DMS 273 (cell line): ENCODE results near the gene FAM228A.
"Not testable (repeated sequence)": the region's sequence is repeated elsewhere in the genome, so short reads cannot be mapped to it uniquely, and the experiment has no call there.

Source experiments
- DNase-seq: peaks from one replicate; lab custom pipeline; 2025; ENCODE audit not compliant: unreplicated experiment; lab: John Stamatoyannopoulos, UW

FAM228A gene

DNA sequence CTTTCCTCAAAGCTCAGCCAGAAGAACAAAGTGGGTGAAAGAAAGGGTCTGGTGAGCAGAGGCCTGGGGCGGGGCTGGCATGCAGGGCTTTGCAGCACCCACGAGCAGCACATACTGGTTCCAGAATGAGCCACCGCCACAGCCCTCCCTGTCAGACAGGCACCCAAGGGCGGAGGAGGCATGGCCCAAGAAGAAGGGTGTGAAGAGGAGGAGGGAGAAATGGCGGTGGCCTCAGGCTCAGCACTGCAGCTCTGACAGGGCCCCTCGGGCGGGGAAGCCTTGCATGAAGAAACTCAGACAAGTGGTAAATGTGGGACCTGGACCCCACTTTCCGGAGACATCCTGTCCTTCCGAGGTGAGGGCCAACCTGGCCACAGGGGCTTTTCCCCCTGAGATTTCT, 15.7 kb downstream of the FAM228A start:
- no peak for DNase-seq

DNA sequence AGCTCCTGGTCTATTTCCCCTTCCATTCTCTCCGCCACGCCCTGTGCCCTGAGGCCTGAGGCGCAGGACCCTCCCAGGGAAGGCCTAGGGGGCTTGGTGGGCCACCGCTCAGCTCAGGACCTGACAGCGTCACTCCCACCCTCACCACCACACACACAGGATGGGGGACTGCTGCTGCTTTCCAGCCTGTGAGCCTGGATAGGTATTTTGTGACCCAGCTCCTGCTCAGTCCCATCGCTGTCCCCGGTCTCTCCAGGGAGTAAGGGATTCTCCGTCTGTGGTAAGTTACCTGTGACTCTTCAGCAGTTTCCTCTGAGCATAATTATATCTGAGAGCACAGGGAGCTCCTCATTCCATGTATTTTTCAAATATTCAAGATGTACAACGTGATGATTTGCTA, 16.3 kb downstream of the FAM228A start:
- DNase-seq, result no peak

DNA sequence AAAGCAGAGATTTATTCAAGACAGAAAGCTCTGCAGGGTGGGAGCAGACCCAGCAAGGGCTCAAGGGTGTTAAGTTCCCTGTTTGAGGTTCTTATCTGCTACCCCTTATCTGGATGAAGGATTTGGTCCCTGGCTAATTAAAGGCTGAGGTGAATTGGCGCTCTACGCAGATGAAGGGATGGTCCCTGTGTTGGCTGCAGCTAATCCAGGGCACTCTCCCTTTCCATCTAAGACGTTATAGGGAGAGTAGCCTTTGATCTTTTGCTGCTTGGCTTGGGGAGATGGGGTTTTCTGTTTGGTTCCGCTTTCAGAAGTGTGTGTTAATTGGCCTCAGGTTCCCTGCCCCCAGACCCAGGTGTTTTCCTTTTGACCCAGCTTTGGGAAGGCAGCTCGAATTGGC, 17.0 kb downstream of the FAM228A start:
- DNase-seq, result no peak

DNA sequence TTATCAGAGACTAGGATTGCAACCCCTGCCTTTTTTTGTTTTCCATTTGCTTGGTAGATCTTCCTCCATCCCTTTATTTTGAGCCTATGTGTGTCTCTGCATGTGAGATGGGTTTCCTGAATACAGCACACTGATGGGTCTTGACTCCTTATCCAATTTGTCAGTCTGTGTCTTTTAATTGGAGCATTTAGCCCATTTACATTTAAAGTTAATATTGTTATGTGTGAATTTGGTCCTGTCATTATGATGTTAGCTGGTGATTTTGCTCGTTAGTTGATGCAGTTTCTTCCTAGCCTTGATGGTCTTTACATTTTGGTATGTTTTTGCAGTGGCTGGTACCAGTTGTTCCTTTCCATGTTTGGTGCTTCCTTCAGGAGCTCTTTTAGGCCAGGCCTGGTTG, 22.4 kb downstream of the FAM228A start:
- not testable (repeated sequence) for DNase-seq

DNA sequence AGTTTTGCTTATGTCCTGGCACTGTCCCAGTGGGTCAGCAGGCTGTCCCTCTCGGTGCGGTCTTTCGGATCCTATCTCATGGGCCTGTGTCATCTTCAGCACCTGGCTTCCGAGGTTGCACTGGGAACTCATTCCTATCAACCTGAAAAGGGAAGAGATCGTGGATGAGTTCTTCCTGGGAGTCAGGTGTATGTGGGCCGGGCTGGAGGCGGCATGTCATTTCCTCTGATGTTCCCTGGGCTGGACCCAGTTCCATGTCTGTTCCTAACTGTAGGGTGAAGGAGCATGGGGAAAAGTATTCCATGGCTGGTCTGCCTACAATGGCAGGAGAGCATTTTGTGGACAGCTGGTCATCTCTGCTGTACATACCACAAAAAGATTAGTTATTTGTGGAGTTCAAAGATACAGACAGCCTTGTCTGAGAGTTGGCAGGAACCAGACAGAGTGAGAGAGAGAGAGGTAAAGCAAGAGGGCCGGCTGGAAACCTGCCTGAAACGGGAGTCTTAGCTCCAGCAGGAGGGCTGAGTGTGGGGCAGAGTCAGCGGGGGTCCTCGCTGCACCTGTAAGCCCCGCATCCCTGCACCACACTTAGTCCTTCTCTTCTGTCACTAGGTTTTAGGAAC, 25.2 kb downstream of the FAM228A start:
- no peak for DNase-seq

DNA sequence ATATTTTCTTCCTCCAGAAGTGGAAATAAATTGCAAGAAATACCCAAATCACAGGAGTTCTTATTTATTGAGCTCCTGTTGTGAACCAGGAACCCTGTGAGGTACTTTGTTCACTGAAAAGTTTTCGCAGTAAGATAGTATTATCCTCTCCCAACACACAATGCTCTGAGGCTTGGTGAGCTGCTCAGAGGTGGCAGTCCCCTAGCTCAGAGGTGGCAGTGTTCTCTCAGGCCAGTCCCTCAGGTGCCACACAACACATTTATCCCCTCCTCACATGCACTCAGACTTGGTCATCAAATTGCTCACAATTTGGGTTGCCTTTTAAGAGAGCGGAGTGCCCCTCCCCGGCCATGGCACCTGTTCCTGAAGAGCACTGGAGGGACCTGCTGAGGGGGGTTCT, 25.9 kb downstream of the FAM228A start:
- DNase-seq, result no peak

DNA sequence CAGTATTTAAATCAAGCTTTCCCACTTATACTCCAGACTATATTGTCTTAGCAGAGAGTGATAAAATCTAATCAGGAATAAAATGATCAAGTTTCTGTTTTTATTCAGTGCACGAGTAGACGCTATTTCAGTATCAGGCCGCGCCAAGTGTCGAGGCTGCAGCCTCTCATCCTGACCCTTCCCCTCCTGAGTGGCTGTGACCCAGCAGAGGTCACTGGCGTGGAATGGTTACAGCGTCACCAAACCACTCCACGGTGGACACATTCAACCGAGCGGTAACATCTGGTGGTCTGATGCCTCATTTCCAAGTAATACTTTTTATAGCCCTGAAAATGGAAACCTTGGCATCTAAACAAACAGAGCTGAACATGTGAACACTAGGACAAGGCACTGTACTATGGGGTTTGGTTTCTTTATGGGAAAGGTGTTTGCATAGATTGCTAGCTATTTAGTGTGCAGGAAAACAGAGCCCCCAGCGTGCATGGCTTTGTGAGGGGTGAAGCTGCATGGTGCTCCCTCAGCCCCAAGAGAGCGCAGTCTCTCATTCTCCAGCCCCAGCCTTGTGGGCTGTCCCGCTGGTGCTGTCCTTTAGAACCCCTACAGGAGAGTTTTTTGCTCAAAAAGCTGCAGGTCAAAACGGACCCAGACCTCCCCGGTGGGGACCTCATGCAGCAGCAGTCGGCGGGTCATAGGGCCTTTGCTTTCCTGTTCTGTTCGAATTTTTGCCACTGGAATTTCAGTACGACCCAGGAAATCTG, 28.4 kb downstream of the FAM228A start:
- DNase-seq, result no peak

DNA sequence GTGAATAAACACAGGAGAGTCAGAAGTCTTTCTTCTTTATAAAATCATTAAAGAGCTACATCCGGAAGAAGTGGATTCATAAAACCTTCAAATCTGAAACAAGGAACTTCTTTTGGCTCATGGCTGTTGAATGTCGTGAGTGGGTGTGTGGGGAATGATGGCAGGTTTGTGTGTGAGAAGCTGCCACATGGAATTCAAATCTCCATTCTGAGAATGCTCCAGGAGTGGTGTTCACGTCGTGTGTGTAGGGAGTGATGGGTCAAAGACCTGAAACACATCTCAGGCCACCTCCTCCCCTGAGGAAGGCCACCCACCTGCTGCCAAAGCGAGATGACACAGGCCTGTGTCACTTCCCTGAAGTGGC, 28.9 kb downstream of the FAM228A start:
- DNase-seq, result no peak

DNA sequence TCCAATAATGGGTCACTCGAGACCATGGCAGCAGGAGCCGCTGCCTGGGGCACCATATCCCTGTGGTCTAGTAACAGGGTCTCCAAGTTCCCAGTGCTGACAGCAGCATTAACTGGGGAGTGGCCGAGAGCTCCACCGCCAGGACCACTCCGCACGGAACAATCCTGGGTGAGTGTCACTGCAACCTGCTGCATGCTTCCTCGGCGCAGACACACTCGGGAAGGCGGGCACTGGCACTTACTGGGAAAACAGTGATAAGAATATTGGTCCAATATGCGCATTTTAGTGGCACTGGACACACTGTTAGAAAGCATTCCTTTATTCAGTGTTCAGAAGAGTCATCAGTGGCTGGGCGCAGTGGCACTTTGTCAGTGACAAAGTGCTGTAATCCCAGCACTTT, 29.7 kb downstream of the FAM228A start:
- no peak for DNase-seq

DNA sequence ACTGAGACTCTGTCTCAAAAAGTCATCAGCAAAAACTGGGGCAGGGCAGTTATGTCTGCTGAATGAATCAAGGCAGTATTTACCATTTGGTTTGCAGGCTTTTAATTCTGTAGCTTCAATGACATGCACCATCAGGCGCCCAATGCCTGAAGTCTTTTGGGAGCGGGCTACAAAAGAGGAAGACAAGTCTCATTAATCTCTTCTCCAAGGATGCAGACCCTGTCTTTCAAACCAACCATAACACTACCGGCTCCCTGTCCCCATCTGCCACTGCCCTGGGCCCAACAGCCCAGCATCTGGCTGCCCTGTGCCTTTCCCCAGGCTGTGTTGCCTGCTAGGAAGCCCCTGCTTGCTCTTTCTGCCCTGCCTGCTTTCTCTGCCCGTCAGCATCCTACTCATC, 30.3 kb downstream of the FAM228A start:
- DNase-seq, result no peak

DNA sequence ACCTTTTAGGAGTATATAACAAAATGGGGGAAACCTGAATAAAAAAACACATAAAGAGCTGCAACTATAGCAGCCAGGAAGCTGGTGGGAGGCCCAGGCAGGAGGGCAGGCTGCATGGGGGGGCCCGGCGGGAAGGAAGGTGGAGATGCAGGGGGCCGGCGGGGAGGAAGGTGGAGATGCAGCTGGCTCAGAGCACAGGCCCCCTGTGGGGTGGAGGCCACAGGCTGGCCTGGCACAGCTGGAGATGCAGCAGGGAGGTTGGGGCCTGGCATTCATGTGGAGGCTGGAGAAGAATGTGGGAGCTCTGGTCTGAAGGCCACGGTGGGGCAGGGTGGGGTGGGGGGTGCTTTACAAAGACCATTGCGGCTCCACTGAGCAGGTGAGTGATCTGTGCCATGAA, 31.4 kb downstream of the FAM228A start:
- no peak for DNase-seq

DNA sequence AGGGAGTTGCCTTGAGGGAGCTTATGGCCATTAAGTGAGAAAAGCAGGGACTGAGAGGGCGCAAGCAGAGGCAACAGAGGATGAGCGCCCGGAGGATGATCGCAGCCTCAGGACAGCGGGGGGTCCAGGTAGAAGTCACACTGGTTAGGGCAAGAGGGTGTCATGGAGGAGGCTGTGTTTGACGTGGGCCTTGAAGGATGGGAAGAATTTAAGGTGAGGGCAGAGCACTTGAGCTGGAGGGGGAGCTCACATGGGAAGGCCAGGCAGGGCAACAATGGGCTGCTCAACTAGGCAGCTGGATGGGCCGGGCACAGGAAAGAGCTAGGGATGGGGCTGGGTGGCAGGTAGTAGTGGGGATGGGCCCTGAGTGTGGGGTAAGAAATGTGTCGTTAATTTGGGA, 31.9 kb downstream of the FAM228A start:
- no peak for DNase-seq

DNA sequence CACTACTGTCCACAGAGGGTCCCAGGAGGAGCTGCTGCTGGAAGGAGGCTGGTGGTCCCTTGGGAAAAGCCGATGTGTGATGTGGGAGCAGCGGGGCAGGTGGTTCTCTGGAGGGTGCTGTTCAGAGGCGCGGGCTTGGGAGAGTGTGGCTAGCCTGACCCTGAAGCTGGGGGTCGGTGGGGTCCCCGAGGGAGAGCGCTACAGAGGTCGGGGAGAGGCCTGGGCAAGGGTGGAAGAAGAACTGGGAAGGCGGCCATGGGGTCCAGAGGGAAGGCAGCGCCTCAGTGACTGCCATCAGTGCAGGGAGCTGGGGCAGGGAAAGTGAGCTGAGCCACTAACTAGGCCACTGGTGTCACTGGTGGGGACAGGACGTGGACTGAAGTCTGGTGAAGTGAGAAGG, 32.5 kb downstream of the FAM228A start:
- DNase-seq, result no peak

DNA sequence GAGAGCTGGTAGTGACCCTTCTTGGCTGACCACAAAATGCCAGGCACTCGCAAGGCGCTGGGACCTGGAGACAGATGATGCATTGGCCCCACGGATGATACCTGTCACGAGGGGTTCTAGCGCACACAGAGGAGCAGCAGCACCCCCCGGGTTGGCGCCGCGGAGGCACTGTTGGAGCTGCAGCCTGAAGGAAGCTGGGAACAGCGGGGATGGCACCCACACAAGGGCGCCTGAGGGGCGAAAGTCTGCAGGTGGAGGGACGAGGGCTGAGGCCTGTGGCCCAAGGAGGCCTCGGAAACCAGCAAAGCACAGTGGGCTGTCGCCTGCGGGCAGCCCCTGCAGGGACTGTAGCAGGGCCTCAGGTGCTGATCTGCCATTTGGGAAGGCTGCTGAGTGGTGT, 33.6 kb downstream of the FAM228A start:
- DNase-seq, result no peak

DNA sequence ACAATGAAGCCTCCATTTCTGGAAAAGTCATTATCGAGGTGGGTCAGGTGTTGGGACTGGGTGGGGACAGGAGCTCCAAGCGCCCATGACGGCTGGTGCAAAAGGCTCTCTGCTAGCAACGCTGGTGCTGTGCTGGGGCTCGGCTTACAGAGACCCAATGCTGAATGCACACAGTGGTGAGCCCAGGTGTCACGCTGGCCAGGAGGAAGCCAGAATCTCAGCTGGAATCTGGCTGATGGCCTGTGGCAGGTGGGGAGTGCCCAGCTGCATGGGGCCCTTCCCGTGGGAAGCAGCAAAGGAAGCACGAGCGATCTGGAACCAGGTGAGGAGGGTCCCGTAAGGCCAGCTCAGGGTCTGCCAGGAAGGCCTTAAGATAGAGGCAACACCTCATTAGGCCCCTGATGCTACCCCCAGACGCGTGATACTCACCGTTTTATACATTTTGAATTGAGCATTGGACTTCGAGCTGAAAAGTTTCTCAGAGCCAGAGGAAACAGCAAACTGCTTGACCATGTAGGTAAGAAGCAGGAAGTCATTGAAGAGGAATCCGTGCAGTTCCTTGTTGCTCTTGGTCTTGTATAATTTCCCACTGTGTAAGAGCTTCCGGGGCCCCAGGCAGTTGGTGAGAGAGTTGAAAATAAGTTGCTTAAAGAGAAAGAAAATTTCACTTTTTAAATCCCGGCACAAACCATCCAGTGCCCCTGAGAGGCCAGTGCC, 34.7 kb downstream of the FAM228A start:
- DNase-seq, result no peak

DNA sequence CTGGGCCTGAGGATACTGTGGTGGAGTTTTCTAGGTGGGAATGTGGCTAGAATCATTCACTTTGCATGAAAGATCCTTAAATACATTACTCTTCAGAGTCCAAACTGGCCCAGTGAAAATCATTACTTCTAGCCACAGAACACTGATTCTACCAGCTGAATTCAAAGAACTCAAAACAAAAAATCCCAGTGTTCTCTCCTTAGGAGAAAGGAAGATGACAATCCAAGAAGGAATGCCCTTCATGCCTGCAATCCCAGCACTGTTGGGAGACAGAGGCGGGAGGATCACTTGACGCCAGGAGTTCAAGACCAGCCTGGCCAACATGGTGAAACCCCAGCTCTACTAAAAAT, 35.2 kb downstream of the FAM228A start:
- DNase-seq, result no peak

DNA sequence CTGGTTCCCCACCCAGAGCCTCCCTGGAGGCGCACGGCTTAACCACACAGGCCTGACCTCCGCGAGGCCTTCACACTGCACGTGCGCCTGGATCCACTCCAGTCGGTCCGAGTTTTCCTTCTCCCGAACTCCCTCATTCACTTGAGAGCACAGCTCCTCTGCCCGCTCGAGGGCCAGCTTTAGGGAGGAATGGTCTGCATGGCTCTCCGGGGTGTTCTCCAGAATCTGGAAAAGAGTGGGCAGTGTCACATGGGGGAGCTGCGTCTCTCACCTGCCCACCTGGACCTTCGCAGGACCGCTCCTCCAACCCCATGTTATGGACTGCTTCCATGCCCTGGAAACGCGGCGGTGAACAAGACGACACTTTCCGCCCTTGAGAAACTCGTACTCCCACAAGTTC, 35.9 kb downstream of the FAM228A start:
- DNase-seq, result no peak

DNA sequence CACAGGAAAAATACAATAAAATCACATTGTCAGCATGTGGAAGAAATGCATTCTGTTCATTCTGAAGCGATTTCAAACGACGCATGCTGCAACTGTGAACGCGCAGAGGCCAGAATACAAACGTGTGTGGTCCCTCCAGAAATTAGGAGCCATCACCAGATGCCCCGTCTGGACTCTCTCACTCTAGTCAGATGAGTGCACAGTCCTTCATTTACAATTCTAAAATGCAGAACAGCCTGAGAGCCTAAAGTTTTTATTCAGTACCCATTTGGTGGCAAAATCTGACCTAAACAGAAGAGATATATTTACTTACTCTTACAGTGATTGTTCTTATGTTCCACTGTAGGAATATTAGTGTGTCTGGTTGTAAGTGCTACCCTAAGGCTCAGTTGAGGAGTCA, 36.6 kb downstream of the FAM228A start:
- DNase-seq, result no peak

DNA sequence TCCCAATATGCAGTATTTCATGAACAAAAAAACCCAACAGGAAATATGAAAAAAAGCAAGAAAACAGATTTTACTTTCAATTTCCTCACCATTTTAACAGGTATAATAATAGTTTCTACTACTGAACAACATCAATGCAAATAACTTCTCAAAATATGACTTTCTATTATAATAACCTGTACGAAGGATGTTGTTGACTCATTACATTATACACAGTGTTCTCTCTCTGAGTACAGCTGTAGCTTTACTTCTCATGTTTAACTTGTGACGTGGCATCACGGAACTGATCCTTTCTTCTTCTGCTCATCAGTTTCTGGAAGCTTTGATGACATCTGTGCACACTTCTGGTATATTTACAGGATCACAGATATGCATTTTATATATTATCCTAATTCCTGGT, 40.0 kb downstream of the FAM228A start:
- DNase-seq, result no peak

DNA sequence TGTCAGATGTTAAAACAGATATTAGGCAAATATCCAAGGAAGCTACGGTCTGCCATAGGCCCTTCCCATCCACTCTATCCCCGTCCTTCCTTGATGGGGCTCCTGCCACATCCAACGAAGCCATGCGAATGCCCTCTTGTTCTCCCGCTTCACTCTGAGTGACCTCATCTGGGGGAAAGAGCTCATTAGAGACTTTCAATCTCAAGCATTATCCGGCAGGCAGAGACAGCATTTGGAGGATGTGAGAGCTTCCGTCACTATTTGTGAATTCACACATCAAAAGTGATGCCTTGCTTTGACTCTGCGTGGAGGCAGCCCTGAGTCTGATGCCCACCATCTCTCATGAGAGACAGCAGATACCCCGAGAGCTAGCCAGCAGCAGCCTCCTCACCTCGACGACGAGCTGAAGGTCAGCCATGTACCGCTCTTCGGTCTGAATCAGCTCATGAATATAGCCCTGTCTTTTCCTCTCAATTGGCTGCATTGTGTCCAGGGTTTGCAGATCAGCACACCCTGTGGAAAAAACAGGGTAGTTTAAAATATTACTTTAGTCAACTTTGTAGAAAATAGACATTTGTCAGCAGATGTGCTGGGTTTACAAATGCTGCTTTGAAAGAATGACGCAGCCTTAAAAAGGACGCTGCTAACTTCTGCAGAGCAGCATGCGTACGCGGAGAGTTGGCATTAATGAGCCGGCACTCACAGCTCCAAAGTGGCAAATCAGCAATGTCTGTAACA, 45.9 kb downstream of the FAM228A start:
- DNase-seq, result no peak

DNA sequence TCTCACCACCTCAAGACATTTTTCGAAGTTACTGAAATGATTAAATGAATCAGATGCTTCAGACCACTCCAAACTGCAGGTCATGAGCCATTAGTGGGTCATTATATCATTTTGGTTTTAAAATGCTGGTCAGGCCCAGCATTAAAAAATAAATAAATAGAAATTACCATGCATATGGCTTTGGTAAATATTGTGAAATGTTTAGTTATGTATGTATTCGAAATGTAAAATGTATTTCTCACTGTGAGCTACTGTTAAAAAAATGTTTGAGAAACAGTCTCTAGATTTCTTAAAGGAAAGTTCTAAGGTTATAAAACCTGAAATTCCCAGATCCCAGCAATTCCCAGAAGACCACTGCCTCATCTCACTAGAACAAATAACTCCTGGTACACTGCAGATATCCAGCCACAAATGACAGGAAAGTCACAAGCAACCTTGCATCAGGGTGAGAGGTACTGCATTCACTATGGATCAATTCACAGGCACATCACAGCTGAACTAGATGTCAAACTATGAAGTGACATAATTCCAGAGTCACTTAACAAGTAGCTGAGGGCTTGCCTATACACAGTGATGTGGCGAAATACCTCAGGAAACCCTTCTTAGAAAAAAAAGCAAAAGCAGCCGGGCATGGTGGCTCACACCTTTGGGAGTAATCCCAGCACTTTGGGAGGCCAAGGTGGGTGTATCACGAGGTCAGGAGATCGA, 46.6 kb downstream of the FAM228A start:
- no peak for DNase-seq
